Endothelial cell of umbilical vein (primary cell): ENCODE measurements around the gene ABLIM2. TPM values are rescaled to one million over a fixed set of nuclear protein-coding genes. Genes with fewer than 3 reads are reported as not detected.

Experiments used
- BruUV-seq: library from RNA; stranded (reverse); fragments of 400-500 nt; replicated peaks from 2 replicates; lab custom pipeline; 2021; lab: Mats Ljungman, UMichigan
- CTCF ChIA-PET: fragments of 300-600, 350-600 bp; sonication (Branson Sonifier 250); formaldehyde crosslinking; loops from one replicate; lab custom pipeline; 2021; ENCODE audit warnings: antibody characterized with exemption, inconsistent platforms; lab: Charles Lee
- POLR2A ChIA-PET: fragments of 300-600, 350-600 bp; sonication (Branson Sonifier 250); formaldehyde crosslinking; loops from one replicate; lab custom pipeline; 2021; ENCODE audit warnings: antibody characterized with exemption, inconsistent platforms; lab: Charles Lee
- DNase-seq: peaks from one replicate; pipeline ENCODE4 v3.0.0-alpha.2; 2011; ENCODE audit warnings: low read depth, low spot score
- FAIRE-seq: peaks from 2 replicates; lab custom pipeline; 2011; peaks lifted over from hg19 to GRCh38; lab: Jason Lieb, UNC
- H2AFZ ChIP-seq: 2 replicates; pipeline ENCODE4 v1.6.0; 2012; ENCODE audit warnings: low read depth, low read length, control low read depth, inconsistent platforms
- H3K27ac ChIP-seq: 2 replicates; pipeline ENCODE4 v1.5.1; 2011; ENCODE audit warnings: low read depth, mild to moderate bottlenecking, control low read depth, low read length, moderate library complexity; ENCODE audit not compliant: insufficient read depth
- H3K27me3 ChIP-seq, 2 experiments: 2 replicates each; pipeline versions ENCODE4 v1.6.0 to v1.6.1; 2011; ENCODE audit warnings: low read length in 2 of 2, mixed read lengths in 1 of 2; ENCODE audit not compliant: control insufficient read depth in 2 of 2, insufficient read depth in 2 of 2
- H3K36me3 ChIP-seq, 2 experiments: 2 replicates in 1 of 2; 3 replicates in 1 of 2; pipeline ENCODE4 v1.5.1; 2011; ENCODE audit warnings: low read length in 2 of 2, mild to moderate bottlenecking in 1 of 2, moderate library complexity in 1 of 2; ENCODE audit not compliant: control insufficient read depth in 2 of 2, insufficient read depth in 2 of 2; ENCODE audit errors: extremely low read depth in 1 of 2
- H3K4me1 ChIP-seq: 3 replicates; pipeline ENCODE4 v1.5.1; 2011; ENCODE audit warnings: mild to moderate bottlenecking, low read length; ENCODE audit not compliant: control insufficient read depth, insufficient read depth; ENCODE audit errors: extremely low read depth
- H3K4me2 ChIP-seq: 2 replicates; pipeline ENCODE4 v1.6.1; 2011; ENCODE audit warnings: low read length, control low read depth, mixed read lengths; ENCODE audit not compliant: insufficient read depth
- H3K4me3 ChIP-seq, 3 experiments: fragments of 200-600 bp in 1 of 3; sonication (generic), shearing (Covaris generic) in 1 of 3; replicated peaks in 1 of 3; 2 replicates each; pipeline ENCODE4 v1.5.1; 2011 to 2016; ENCODE audit warnings: control low read depth in 3 of 3, low read length in 3 of 3, mild to moderate bottlenecking in 2 of 3, inconsistent platforms in 1 of 3, low read depth in 1 of 3, moderate library complexity in 1 of 3; ENCODE audit not compliant: insufficient read depth in 1 of 3
- H3K79me2 ChIP-seq: 2 replicates; pipeline ENCODE4 v1.6.0; 2012; ENCODE audit warnings: low read length, inconsistent platforms; ENCODE audit not compliant: control insufficient read depth, insufficient read depth
- H3K9ac ChIP-seq: replicated peaks from 2 replicates; pipeline ENCODE3; 2011; ENCODE audit warnings: low read length, control low read depth; ENCODE audit not compliant: insufficient read depth; ENCODE audit errors: extremely low read depth
- H3K9me1 ChIP-seq: replicated peaks from 3 replicates; pipeline ENCODE4 v1.6.0; 2011; ENCODE audit warnings: mild to moderate bottlenecking, low read length; ENCODE audit not compliant: control insufficient read depth, insufficient read depth; ENCODE audit errors: extremely low read depth
- H3K9me3 ChIP-seq: replicated peaks from 2 replicates; pipeline ENCODE4 v1.5.1; 2012; ENCODE audit warnings: low read length, inconsistent platforms; ENCODE audit not compliant: control insufficient read depth, insufficient read depth
- H4K20me1 ChIP-seq: replicated peaks from 2 replicates; pipeline ENCODE3; 2011; ENCODE audit warnings: mild to moderate bottlenecking, low read length; ENCODE audit not compliant: control insufficient read depth, insufficient read depth; ENCODE audit errors: extremely low read depth
- FOS ChIP-seq: IDR thresholded peaks from 2 replicates; pipeline ENCODE4 v1.6.1; 2011; ENCODE audit warnings: mild to moderate bottlenecking, low read length, moderate library complexity, borderline replicate concordance; ENCODE audit not compliant: insufficient read depth
- MYC ChIP-seq: IDR thresholded peaks from one replicate; pipeline ENCODE4 v1.6.1; 2011; ENCODE audit warnings: mild to moderate bottlenecking, low read depth, low read length
- POLR2A ChIP-seq: IDR thresholded peaks from 2 replicates; pipeline ENCODE4 v1.6.1; 2012; ENCODE audit warnings: low read depth, mild to moderate bottlenecking, control low read depth, low read length
- POLR2AphosphoS5 ChIP-seq: IDR thresholded peaks from 2 replicates; pipeline ENCODE4 v1.6.1; 2012; ENCODE audit warnings: low read depth, mild to moderate bottlenecking, control low read depth, low read length, moderate library complexity; ENCODE audit not compliant: insufficient read depth
- dilution Hi-C: fragments of 300-500 bp; cut with MboI; formaldehyde crosslinking; loops from one replicate; pipeline ENCODE4 v1.15.0; 2019; ENCODE audit warnings: low sequenced_read_pairs; ENCODE audit not compliant: extremely low pct_ligation_motif_present
- intact Hi-C: fragments of 100-400 bp; cut with micrococcal nuclease; formaldehyde crosslinking; loops from one replicate; pipeline ENCODE4 v1.10.0; 2022
- polyA plus RNA-seq, 4 experiments: library from polyadenylated mRNA; depleted of rRNA in 3 of 4; stranded (reverse) in 3 of 4; unstranded in 1 of 4; fragments of >200 nt; gene quantifications; 2 replicates each; pipeline versions ENCODE4 v1.2.1 to v1.2.3, GENCODE V29; 2011 to 2012; ENCODE audit warnings: missing spikeins in 1 of 4
- total RNA-seq: library from RNA; stranded (reverse); gene quantifications from 2 replicates; pipeline ENCODE4 v1.2.3, GENCODE V29; 2021
- TF ChIP-seq, protein P1 (sequence below): IDR thresholded peaks from 2 replicates; pipeline ENCODE4 v1.6.1; 2011; ENCODE audit not compliant: insufficient read depth, insufficient read length
- TF ChIP-seq, protein P2 (sequence below), 2 donors: IDR thresholded peaks; 1 replicate in 1 of 2; 2 replicates in 1 of 2; pipeline ENCODE4 v1.5.1; 2011; ENCODE audit warnings: low read length in 2 of 2, mild to moderate bottlenecking in 2 of 2, moderate library complexity in 2 of 2, control low read depth in 1 of 2, inconsistent platforms in 1 of 2, low read depth in 1 of 2; ENCODE audit not compliant: insufficient read depth in 1 of 2; ENCODE audit errors: extremely low read depth in 1 of 2

The ABLIM2 gene
- total and polyA plus RNA-seq, 2 donors (not counting 3 experiments of a cell fraction or from before 2014, with no cell fraction given) = 0.28 to 0.66 TPM

DNA sequence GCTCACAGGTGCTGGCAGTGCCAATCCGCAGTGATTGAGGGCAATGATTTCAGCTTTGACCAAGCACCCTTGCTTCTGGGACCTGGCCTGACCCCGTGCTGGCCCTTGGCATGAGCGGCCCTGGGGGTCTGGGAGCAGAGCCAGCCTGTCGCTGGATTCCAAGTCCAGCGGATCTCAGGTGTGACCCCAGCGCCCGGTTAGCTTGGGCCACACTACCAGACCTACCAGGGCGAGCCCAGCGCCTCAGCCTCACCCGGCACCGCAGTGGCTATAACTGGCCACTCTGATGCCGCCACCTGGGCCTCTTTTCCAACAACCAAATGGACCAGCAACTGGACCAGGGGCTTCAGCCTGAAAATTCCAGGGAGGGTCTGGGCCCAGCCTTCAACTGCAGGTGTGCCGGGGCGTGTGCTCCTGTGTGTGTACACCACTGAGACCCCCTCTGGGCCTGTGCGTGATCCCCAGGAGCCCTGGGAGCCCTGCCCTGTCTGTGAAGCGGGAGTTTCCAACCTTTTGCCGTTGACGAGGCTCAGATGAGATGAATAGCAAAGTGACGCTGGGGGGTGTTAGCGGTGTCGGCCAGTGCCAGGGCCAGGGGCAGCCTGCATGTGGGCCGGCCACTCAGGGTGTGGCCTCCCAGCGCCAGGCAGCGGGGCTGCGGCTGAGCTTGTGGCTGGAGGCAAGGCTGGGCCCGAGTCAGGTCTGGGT, 41.1 kb upstream of the ABLIM2 start:
- Histone ChIP-seq H3K36me3 (peaks cover 2 to 12% of the 10 kb centered on the region in 2 experiments), H4K20me1 (no peaks in the 10 kb centered on the region), H3K4me3 (peak overlapping the region; percentile 72 to 77 (median 76)), H3K27ac (peak overlapping the region; percentile 82), H2AFZ (no peak overlapping the region), H3K9me1 (no peaks in the 10 kb centered on the region), H3K4me1 (peaks cover 67% of the 10 kb centered on the region), H3K9ac (peak overlapping the region; percentile 91), H3K27me3 (no peaks in the 10 kb centered on the region), H3K9me3 (no peaks in the 10 kb centered on the region), H3K4me2 (peak overlapping the region; percentile 72), H3K79me2 (peaks cover 56% of the 10 kb centered on the region)
- dilution Hi-C loops = no loop called here
- intact Hi-C loops = loop anchor here (1.0 to 5.0 kb wide), 4 partner anchors 8 to 228 kb away; partner anchors contain the start of gene ABLIM2
- CTCF ChIA-PET = interaction anchor here (0.6 to 14.2 kb wide), 6 partner anchors 9 to 244 kb away, joined by 3 to 196 read pairs (median 6); no protein-coding TSS in a partner anchor
- BruUV-seq = TSS peak; percentile 62
- POLR2A ChIA-PET = interaction anchor here (0.6 to 1.1 kb wide), 5 partner anchors 8 to 229 kb away, joined by 3 to 4 read pairs (median 3); partner anchors contain the start of gene ABLIM2
- no peak for TF ChIP-seq FOS
- FAIRE-seq (no peak), DNase-seq (peak; percentile 34)

DNA sequence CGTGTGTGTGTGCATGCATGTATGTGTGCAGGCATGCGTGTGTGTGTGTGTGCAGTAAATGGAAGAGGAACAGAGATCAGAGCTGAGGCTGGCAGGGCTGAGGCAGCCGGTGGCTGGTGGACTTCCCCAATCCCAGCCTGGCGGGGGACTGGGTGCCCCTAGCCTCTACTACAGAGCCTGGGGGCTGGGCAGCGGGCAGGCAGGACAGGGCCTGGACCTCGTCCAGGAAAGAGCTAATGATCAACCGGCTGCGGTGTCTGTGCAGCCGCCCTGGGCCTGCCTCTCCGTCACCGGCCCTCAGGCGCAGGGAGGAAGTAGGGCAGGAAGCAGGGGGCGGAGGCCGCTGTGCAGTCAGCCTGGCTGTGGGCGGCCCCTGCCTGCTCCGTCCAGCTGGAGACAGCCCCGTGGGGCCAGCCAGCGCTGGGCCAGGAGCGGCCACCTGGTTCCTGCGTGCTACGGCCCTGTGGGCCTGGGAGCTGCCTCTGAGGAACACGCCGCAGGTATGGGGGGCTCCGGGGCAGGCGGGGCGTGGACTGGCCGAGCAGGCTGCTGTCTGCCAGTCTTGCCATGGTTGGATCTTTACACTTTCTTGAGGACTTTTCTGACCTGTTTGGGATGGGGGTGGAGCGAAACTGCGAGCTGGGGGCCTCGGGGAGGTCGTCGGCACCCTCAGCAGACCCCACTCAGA, 40.4 kb upstream of the ABLIM2 start, which contains the start of gene SH3TC1:
TSS of gene SH3TC1 (plus strand) at position 385 of the 688 bp plus-strand sequence. CDS start 5,905 bp downstream, outside the sequence.
- DNase-seq (peak; percentile 94), FAIRE-seq (peak; percentile 96)
- Histone ChIP-seq H3K4me2 (peak within 1 kb of the TSS; percentile 72), H3K9me1 (no peaks in the 10 kb centered on the region), H4K20me1 (no peaks in the 10 kb centered on the region), H3K79me2 (peaks cover 49% of the 10 kb centered on the region), H3K36me3 (peaks cover 0 to 10% of the 10 kb centered on the region in 2 experiments), H3K27me3 (no peaks in the 10 kb centered on the region), H2AFZ (no peak within 1 kb of the TSS), H3K4me1 (peaks cover 63% of the 10 kb centered on the region), H3K4me3 (peak within 1 kb of the TSS; percentile 72 to 77 (median 76)), H3K27ac (peak within 1 kb of the TSS; percentile 82), H3K9me3 (no peaks in the 10 kb centered on the region), H3K9ac (peak within 1 kb of the TSS; percentile 91)
- dilution Hi-C loops = no loop called here
- no TSS peak for BruUV-seq
- intact Hi-C loops = loop anchor here (1.0 to 5.0 kb wide), 3 partner anchors 8 to 228 kb away; no protein-coding TSS in a partner anchor
- TF ChIP-seq, protein P1, sequence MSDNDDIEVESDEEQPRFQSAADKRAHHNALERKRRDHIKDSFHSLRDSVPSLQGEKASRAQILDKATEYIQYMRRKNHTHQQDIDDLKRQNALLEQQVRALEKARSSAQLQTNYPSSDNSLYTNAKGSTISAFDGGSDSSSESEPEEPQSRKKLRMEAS = no peak
- peak; percentile 98 for TF ChIP-seq POLR2AphosphoS5
- peak; percentile 13 for TF ChIP-seq MYC
- TF ChIP-seq, protein P2, sequence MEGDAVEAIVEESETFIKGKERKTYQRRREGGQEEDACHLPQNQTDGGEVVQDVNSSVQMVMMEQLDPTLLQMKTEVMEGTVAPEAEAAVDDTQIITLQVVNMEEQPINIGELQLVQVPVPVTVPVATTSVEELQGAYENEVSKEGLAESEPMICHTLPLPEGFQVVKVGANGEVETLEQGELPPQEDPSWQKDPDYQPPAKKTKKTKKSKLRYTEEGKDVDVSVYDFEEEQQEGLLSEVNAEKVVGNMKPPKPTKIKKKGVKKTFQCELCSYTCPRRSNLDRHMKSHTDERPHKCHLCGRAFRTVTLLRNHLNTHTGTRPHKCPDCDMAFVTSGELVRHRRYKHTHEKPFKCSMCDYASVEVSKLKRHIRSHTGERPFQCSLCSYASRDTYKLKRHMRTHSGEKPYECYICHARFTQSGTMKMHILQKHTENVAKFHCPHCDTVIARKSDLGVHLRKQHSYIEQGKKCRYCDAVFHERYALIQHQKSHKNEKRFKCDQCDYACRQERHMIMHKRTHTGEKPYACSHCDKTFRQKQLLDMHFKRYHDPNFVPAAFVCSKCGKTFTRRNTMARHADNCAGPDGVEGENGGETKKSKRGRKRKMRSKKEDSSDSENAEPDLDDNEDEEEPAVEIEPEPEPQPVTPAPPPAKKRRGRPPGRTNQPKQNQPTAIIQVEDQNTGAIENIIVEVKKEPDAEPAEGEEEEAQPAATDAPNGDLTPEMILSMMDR (IDR thresholded peaks at IDR 0.05; ENCODE audit: extremely low read depth in 1 of 2, insufficient read depth in 1 of 2, low read depth in 1 of 2, low read length in 2 of 2) = no peak
- TF ChIP-seq FOS = peak; percentile 51
- TF ChIP-seq POLR2A = peak; percentile 95
- ChIA-PET POLR2A (interaction anchor here (0.6 to 1.1 kb wide), 6 partner anchors 8 to 230 kb away, joined by 3 to 4 read pairs (median 3); partner anchors contain the start of gene ABLIM2), CTCF (interaction anchor here (0.8 to 14.2 kb wide), 7 partner anchors 8 to 43 kb away, joined by 3 to 196 read pairs (median 4); no protein-coding TSS in a partner anchor)
